DLD1 (cell line): ENCODE results near the gene VWA8.
"Not testable (repeated sequence)": the region's sequence is repeated elsewhere in the genome, so short reads cannot be mapped to it uniquely, and the experiment has no call there.

Experiments used
- in situ Hi-C: cut with HindIII; loops from 2 replicates; pipeline ENCODE4 v1.10.0; 2017; ENCODE audit warnings: low sequenced_read_pairs

VWA8 gene

DNA sequence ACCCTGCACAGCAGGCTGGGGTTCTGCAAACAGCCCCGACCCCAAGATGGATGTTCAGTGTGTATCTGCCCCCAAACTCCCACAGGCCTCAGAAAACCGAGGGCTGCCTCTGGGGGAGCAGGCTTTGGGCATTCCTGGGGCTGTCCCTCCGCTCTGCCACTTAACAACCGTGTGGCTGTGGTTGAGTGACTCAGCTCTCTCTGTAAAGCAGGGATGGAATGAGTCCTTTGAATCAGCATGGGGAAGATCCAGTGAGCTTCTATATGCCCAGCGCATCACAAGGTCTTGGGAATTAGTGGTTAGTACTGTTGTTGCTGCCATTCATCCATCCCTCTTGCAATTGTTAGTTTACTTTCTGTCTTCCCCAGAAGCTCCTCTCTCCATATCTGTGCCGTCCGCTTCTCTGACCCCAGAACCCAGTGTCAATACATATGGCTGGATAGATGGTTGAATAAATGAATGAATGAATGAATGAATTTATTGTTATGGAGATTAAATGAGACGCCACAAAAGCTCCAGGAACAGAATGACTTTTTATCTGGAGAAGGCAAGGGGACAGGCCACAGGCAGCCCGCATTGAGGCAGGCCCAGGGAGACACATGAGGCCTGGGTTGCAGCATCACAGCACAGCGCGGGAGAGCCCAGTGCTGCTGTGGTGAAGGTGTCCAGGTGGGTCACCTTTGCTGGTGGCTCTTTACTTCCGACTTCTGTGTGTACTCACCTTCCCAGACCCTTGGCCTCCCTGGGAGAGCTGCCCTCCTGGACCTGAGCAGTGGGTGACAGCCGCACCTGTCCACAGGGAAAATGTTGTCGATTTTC lies 414.3 kb downstream of the VWA8 start:
- in situ Hi-C loops: no loop called here

- in situ Hi-C loops: no loop called here
These were observed 415.5 kb downstream of the VWA8 start for GRCh38 chr13:41545432-41545707.

- in situ Hi-C loops: no loop called here
These were observed 417.1 kb downstream of the VWA8 start for GRCh38 chr13:41543664-41544300.

GRCh38 chr13:41542799-41543198 lies 418.1 kb downstream of the VWA8 start:
- in situ Hi-C loops: not testable (repeated sequence)

DNA sequence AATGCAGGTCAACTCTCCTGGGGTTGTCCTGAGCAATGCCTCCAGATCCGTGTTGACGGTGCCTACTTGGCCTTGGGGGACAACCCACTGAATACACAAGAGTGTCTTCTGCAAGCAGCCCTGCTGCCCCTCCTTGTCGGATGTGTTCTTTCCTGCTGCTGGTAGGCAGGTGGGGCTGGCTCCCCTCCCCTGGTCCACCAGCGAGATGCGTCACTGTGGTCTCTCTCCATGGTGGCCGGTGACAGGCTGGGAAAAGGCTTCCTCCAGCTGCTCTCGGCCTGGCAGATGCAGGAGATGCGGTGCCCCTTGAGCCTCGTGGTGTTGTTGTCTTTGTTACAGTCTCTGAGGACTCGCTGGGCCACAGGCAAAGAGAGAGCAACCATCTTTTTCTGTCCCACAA lies 418.6 kb downstream of the VWA8 start:
- in situ Hi-C loops: no loop called here

- in situ Hi-C loops: no loop called here
These were observed 419.6 kb downstream of the VWA8 start for GRCh38 chr13:41541142-41541938.

- in situ Hi-C loops: not testable (repeated sequence)
These were observed 420.7 kb downstream of the VWA8 start for GRCh38 chr13:41540240-41540639.

DNA sequence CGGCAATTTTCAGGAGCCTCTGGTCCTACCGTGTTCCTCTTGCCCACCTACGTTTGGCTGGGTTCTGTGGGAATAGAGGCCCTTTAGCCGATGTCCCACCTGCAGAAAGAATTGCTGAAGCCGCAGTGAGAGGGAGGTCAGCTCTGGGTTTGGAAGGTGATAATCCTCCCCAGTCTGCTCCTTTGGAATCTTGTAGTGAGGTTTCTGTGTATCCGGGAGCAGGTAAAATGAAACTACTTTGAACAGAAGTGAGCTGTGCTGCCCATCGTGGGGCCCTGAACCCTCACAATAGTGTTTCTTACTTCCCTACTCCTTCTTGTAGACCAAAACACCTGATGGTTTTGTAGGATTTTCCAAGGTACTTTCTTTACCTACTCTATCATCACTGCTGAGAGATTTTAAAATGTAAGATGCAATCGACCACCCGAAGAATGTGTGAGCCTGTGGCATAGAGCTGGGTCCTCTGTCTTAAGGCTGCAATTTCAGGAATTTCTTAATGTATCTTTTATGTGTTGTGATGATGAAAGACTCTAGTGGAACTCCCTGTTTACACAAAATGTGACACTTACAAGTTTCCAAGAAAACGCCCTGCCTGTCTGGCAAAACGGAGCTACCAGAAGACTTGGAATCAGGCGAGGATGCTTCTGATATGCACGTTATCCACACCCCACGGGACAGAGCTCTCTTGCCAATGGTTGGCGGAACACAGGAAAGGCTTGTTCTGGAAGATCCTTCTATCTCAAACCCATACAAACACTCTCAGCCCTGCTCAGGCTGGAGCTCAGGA lies 427.4 kb downstream of the VWA8 start:
- in situ Hi-C loops: no loop called here

DNA sequence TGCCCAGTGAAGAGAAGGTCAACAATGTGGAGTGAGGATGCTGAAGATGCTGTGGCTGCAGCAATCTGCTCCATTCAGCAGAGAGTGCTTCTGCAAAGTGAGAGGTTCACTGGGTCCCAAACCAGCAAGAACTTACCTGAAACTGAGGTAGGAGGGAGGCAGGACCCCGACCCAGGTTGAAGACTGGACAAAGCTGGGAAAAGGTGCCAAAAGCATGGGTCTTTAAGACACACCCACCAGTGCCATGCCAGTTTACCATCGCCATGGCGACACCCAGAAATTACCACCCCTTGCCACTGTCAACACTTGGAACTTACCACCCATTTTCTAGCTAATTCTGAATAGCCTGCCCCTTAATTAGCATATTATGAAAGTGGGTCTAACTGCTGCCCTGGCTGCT lies 432.9 kb downstream of the VWA8 start:
- in situ Hi-C loops: no loop called here

GRCh38 chr13:41520660-41521630 lies 440.0 kb downstream of the VWA8 start:
- in situ Hi-C loops: no loop called here

GRCh38 chr13:41520016-41520659 lies 440.8 kb downstream of the VWA8 start:
- in situ Hi-C loops: no loop called here
